GM19467 (cell line): ENCODE data around the gene SMTNL2.

Experiments used
- ATAC-seq: cut with Tn5 transposase; IDR thresholded peaks from one replicate; pipeline ENCODE4 v1.9.1; 2021; ENCODE audit warnings: mild to moderate bottlenecking, moderate library complexity; ENCODE audit not compliant: unreplicated experiment

Gene SMTNL2

DNA sequence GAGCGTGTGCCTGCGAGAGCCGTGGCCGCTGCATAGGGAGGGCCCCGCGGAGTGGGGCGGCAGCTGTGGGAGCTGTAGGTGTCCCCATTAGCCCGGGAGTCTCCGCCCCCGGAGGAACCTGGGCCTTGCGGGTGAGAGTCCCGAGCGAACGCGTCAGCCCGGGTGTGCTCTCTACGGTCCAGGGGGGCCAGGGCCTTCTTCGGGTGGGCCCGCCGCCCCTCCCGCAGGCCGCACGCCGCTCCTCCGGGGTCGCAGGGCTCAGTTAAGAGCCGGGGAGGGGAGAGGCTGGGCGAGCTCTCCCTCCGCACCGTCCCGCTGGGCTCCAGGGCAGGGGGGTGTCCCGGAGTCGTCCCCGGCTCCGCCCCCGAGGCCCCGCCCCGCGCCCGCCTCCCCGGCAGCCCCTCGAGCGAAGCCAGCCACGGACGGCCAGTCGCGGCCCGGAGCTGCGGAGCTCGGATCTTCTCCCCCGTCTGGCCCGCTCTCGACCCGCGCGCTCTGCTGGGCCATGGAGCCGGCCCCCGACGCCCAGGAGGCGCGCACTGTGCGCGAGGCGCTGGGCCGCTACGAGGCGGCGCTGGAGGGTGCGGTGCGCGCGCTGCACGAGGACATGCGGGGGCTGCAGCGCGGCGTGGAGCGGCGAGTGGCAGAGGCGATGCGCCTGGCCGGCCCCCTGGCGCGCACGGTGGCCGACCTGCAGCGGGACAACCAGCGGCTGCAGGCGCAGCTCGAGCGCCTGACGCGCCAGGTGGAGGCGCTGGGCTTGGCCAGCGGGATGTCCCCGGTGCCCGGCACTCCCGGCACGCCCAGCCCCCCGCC, at the start of gene SMTNL2:
TSS of gene SMTNL2 (plus strand) at position 429 of the 816 bp plus-strand sequence. CDS start at position 506, 77 bp downstream.
- ATAC-seq = no peak

- no peak for ATAC-seq
Measured at GRCh38 chr17:4534928-4535666, 49.2 kb upstream of the SMTNL2 start.

GRCh38 chr17:4535667-4536258, 48.6 kb upstream of the SMTNL2 start:
- ATAC-seq = no peak

DNA sequence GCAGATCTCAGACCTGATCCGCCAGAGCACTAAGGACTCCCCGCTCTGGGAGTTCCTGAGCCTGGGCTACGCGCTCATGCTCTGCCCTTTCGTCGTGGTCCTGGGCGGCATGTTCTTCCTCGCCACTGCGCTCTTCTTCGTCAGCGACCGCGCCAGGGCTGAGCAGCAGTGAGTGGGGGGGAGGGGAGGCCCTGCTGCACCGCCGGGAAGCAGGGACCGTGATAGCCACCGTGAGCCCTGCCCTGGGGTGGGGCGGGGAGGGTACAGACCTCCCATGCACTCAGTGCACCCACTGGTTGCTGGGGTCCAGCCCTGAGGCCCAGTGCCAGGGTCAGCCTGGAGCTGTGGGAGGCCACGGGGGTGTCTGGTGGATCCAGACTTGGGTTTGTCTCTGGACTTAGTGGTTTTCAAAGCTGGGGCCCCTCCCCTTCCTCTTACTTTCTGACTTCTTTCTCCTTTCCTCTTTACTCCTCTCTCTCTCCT, 48.0 kb upstream of the SMTNL2 start:
- ATAC-seq = no peak

GRCh38 chr17:4536742-4537411, 47.5 kb upstream of the SMTNL2 start:
- ATAC-seq = no peak

GRCh38 chr17:4537451-4538235, 46.7 kb upstream of the SMTNL2 start:
- ATAC-seq = no peak

GRCh38 chr17:4538236-4539002, 45.9 kb upstream of the SMTNL2 start:
- ATAC-seq = no peak

- ATAC-seq = no peak
Measured at GRCh38 chr17:4539025-4539424, 45.3 kb upstream of the SMTNL2 start.

- no peak for ATAC-seq
Measured at GRCh38 chr17:4539576-4540223, 44.6 kb upstream of the SMTNL2 start.

GRCh38 chr17:4540224-4540651, 44.1 kb upstream of the SMTNL2 start:
- no peak for ATAC-seq

GRCh38 chr17:4540687-4541327, 43.5 kb upstream of the SMTNL2 start:
- no peak for ATAC-seq

GRCh38 chr17:4541328-4542002, 42.9 kb upstream of the SMTNL2 start:
- ATAC-seq = no peak

- ATAC-seq = no peak
Measured at GRCh38 chr17:4542003-4542725, 42.2 kb upstream of the SMTNL2 start.

- no peak for ATAC-seq
Measured at GRCh38 chr17:4542726-4543191, 41.6 kb upstream of the SMTNL2 start.

GRCh38 chr17:4543557-4544026, 40.7 kb upstream of the SMTNL2 start:
- ATAC-seq = no peak

GRCh38 chr17:4544135-4544950, 40.0 kb upstream of the SMTNL2 start:
- no peak for ATAC-seq
